ENCODE measurements around the gene GALM. TPM values are rescaled to one million over a fixed set of nuclear protein-coding genes. Genes with fewer than 3 reads are reported as not detected.

The GALM gene
- total and polyA plus RNA-seq, 9 donors = 9.8 to 38.7 (median 12.3) TPM

DNA sequence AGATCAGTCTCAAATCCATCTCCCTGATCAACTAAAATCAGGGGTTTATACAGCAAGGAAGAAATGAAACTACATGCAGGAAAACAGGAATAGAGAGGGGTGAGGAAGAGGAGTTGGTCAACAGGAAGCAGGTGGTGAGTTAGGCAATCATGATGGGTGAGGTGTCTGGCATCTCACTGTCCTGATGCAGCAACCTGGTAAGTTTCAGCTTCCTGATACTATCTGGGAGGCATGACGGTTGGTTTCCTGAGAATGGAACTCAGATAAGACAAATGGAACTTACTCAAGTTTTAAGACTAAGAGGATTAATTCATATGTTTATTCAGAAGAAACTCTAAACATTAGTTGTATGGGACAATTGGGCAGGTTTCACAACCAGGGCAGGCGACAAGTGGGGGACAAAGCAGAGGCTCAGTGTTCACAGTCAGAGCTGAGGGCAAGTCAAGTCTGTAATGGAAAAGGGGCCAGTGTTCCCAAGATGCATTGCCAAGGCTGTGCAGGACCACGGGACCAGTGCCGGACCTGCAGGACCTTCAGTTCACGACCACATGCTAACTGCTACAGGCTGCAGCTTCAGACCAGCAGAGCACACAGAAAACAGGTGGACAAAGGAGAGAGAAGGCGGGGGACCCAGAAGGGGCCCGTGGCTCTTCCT, 17.7 kb upstream of the GALM start:
- Histone ChIP-seq H3K4me1 (ENCODE audit: insufficient read depth) (no peaks in the 10 kb centered on the region), H3K36me3 (no peaks in the 10 kb centered on the region), H3K27ac (no peak overlapping the region), H3K9me3 (no peaks in the 10 kb centered on the region), H3K27me3 (no peaks in the 10 kb centered on the region), H3K4me3 (no peak overlapping the region)
- 82 to 89% (median 87%) methylated on average over 7 of the region's 7 CpGs for WGBS, 3 donors
- intact Hi-C loops (cut with DNase I) = no loop called here
- TF ChIP-seq EP300 (IDR thresholded peaks at IDR 0.05) (no peak), POLR2A (IDR thresholded peaks at IDR 0.05) (no peak)
- TF ChIP-seq, protein P1, sequence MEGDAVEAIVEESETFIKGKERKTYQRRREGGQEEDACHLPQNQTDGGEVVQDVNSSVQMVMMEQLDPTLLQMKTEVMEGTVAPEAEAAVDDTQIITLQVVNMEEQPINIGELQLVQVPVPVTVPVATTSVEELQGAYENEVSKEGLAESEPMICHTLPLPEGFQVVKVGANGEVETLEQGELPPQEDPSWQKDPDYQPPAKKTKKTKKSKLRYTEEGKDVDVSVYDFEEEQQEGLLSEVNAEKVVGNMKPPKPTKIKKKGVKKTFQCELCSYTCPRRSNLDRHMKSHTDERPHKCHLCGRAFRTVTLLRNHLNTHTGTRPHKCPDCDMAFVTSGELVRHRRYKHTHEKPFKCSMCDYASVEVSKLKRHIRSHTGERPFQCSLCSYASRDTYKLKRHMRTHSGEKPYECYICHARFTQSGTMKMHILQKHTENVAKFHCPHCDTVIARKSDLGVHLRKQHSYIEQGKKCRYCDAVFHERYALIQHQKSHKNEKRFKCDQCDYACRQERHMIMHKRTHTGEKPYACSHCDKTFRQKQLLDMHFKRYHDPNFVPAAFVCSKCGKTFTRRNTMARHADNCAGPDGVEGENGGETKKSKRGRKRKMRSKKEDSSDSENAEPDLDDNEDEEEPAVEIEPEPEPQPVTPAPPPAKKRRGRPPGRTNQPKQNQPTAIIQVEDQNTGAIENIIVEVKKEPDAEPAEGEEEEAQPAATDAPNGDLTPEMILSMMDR (IDR thresholded peaks at IDR 0.05) = no peak
- DNase-seq = no peak

DNA sequence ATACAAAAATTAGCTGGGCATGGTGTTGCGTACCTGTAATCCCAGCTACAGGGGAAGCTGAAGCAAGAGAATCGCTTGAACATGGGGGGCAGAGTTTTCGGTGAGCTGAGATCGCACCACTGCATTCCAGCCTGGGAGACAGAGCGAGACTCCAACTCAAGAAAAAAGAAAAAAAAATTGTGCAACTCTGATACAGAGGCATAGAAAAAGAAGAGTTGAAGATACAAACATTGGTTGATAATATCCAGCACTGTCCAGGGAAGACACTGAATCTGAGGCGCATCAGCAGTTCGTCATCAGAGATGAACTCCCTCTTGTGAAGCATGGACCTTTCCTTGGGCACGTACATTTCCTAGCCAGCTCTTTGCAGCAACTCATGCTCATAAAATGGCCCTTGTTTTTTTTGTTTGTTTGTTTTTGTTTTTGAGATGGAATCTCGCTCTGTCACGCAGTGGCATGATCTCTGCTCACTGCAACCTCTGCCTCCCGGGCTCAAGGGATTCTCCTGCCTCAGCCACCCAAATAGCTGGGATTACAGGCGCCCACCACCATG, 16.7 kb upstream of the GALM start:
- no peak overlapping the region for H3K27ac ChIP-seq
- intact Hi-C loops (cut with DNase I) = no loop called here
- H3K27me3 ChIP-seq = no peaks in the 10 kb centered on the region
- no peak for DNase-seq
- H3K36me3 ChIP-seq = no peaks in the 10 kb centered on the region
- TF ChIP-seq, protein P1 (IDR thresholded peaks at IDR 0.05) = no peak
- TF ChIP-seq POLR2A (IDR thresholded peaks at IDR 0.05) (no peak), EP300 (IDR thresholded peaks at IDR 0.05) (no peak)
- 91 to 94% (median 94%) methylated on average over 12 of the region's 12 CpGs for WGBS, 3 donors
- no peaks in the 10 kb centered on the region for H3K4me1 ChIP-seq (ENCODE audit: insufficient read depth)
- H3K4me3 ChIP-seq = no peak overlapping the region
- H3K9me3 ChIP-seq = no peaks in the 10 kb centered on the region

DNA sequence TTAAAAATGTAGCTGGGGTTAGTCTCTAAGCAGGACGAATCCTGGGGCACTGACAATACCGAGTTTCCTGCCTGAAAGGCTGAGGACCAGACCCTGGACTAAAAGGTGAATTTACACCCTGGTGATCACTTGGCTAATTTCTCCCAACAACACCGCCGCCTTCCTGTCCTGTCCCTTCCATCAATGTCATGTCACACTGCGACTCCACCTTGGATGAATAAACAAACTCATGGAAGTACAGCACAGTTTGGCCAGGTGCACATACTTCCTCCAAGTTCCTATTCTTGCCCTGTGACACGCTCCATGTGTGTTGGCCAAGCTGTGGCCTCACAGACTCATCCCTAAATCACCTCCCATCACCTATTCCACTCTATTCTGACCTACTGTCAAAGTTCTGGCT, 15.9 kb upstream of the GALM start:
- DNase-seq = no peak
- 90 to 93% (median 91%) methylated on average over 6 of the region's 6 CpGs for WGBS, 3 donors
- Histone ChIP-seq H3K27me3 (no peaks in the 10 kb centered on the region), H3K27ac (no peak overlapping the region), H3K4me3 (no peak overlapping the region), H3K9me3 (no peaks in the 10 kb centered on the region), H3K4me1 (ENCODE audit: insufficient read depth) (no peaks in the 10 kb centered on the region), H3K36me3 (no peaks in the 10 kb centered on the region)
- TF ChIP-seq EP300 (IDR thresholded peaks at IDR 0.05) (no peak), POLR2A (IDR thresholded peaks at IDR 0.05) (no peak)
- TF ChIP-seq, protein P1 (IDR thresholded peaks at IDR 0.05) = no peak
- intact Hi-C loops (cut with DNase I) = no loop called here

DNA sequence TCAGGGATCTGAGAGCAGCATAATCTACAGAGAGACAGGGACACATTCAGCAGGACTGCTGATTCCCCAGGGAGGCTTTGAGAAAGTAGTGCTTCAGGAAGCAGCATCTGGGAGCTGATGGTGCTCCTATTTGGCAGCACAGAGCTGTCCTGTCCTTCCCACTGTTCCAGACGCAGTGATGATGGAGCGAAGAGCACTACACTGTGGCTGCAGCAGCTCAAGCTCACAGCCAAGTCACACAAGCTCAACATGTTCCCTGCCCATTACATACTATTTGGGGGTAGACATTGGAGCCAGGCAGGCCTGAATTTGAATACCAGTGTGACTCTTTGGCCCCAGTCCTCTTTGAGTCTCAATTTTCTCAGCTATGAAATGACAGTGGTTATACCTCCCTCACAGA, 15.2 kb upstream of the GALM start:
- Histone ChIP-seq H3K9me3 (no peaks in the 10 kb centered on the region), H3K4me1 (ENCODE audit: insufficient read depth) (no peaks in the 10 kb centered on the region), H3K36me3 (no peaks in the 10 kb centered on the region), H3K27me3 (no peaks in the 10 kb centered on the region), H3K4me3 (no peak overlapping the region), H3K27ac (no peak overlapping the region)
- 83 to 91% (median 88%) methylated on average over 2 of the region's 2 CpGs for WGBS, 3 donors
- intact Hi-C loops (cut with DNase I) = no loop called here
- TF ChIP-seq EP300 (IDR thresholded peaks at IDR 0.05) (no peak), POLR2A (IDR thresholded peaks at IDR 0.05) (no peak)
- TF ChIP-seq, protein P1 (IDR thresholded peaks at IDR 0.05) = no peak
- DNase-seq = no peak
